ENCODE results near the gene GZMM. TPM values are rescaled to one million over a fixed set of nuclear protein-coding genes. Genes with fewer than 3 reads are reported as not detected.

The GZMM gene
- total and polyA plus RNA-seq, 12 donors = 0.35 to 2.4 (median 1.2) TPM; not detected in 4

DNA sequence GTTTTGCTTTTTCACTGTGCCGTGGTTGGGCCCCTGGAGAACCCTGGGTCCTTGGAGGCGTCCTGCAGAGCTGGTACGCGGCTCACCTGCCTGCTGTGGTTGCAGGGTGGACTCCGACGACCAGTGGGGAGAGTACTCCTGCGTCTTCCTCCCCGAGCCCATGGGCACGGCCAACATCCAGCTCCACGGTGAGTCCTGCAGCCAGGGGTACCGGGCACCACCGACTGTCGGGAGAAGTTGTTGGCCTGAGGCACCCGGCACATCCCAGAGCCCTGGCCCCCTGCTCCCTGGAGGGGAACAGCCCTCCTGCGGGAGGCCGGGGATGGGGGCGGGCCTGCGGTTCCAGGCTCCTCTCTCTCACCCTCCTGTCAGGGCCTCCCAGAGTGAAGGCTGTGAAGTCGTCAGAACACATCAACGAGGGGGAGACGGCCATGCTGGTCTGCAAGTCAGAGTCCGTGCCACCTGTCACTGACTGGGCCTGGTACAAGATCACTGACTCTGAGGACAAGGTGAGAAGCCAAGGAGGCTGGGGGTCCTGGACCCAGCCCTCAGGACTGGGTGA, 36.5 kb downstream of the GZMM start:
- H3K36me3 ChIP-seq (replicated peaks in 1 of 2) = peaks cover 0 to 35% of the 10 kb centered on the region in 2 donors
- no peak for DNase-seq
- H3K27me3 ChIP-seq = no peaks in the 10 kb centered on the region
- no peak for TF ChIP-seq POLR2A (IDR thresholded peaks at IDR 0.05)
- TF ChIP-seq, protein P1, sequence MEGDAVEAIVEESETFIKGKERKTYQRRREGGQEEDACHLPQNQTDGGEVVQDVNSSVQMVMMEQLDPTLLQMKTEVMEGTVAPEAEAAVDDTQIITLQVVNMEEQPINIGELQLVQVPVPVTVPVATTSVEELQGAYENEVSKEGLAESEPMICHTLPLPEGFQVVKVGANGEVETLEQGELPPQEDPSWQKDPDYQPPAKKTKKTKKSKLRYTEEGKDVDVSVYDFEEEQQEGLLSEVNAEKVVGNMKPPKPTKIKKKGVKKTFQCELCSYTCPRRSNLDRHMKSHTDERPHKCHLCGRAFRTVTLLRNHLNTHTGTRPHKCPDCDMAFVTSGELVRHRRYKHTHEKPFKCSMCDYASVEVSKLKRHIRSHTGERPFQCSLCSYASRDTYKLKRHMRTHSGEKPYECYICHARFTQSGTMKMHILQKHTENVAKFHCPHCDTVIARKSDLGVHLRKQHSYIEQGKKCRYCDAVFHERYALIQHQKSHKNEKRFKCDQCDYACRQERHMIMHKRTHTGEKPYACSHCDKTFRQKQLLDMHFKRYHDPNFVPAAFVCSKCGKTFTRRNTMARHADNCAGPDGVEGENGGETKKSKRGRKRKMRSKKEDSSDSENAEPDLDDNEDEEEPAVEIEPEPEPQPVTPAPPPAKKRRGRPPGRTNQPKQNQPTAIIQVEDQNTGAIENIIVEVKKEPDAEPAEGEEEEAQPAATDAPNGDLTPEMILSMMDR (IDR thresholded peaks at IDR 0.05) = no peak
- H3K4me1 ChIP-seq (replicated peaks in 1 of 2) = peaks cover 48 to 56% of the 10 kb centered on the region in 2 donors
- 68 to 88% (median 78%) methylated on average over 4 to 22 of the region's 22 CpGs for WGBS, 4 donors
- intact Hi-C loops (cut with DNase I) = no loop called here
- H3K9me3 ChIP-seq (replicated peaks in 1 of 3) = no peaks in the 10 kb centered on the region
- peak overlapping the region in 1 of 5 donors; percentile 27 for H3K27ac ChIP-seq
- H3K4me3 ChIP-seq = no peak overlapping the region

DNA sequence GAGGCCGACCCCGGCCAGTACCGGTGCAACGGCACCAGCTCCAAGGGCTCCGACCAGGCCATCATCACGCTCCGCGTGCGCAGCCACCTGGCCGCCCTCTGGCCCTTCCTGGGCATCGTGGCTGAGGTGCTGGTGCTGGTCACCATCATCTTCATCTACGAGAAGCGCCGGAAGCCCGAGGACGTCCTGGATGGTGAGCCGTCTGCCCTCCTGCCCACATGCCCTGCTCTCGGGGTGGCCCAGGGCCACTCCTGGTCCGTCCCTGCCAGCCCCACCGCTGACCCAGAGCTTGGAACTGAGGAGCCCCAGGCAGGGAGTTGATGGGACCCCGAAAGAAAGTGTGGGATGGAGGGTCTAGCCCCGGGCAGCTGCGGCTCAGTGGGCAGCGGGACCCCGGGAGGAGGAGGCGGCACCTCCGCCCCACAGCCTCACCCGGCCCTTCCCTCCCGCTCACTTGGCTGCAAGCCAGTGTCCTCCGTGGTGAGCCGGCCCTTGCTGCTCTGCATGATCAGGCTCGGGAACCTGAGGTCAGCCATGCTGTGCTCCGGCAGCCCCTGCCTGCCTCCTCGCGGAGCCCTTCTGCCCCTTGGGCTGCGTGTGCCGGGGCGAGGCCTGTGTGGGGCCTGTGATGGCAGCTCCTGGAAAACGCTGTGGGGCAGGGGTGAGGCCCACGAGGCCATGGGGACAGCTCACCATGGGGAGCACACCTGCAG, 37.7 kb downstream of the GZMM start:
- Histone ChIP-seq H3K4me1 (replicated peaks in 1 of 2) (peaks cover 37 to 48% of the 10 kb centered on the region in 2 donors), H3K27me3 (no peaks in the 10 kb centered on the region), H3K4me3 (no peak overlapping the region), H3K27ac (peak overlapping the region in 3 of 5 donors; percentile 86 to 94 (median 89)), H3K9me3 (replicated peaks in 1 of 3) (no peaks in the 10 kb centered on the region), H3K36me3 (replicated peaks in 1 of 2) (peaks cover 0 to 35% of the 10 kb centered on the region in 2 donors)
- TF ChIP-seq, protein P1 (IDR thresholded peaks at IDR 0.05) = no peak
- TF ChIP-seq POLR2A (IDR thresholded peaks at IDR 0.05) = no peak
- intact Hi-C loops (cut with DNase I) = no loop called here
- WGBS, 4 donors = 71 to 83% (median 74%) methylated on average over 9 to 40 of the region's 40 CpGs
- DNase-seq = peak in 6 of 7 donors; percentile 47 to 78 (median 70)

DNA sequence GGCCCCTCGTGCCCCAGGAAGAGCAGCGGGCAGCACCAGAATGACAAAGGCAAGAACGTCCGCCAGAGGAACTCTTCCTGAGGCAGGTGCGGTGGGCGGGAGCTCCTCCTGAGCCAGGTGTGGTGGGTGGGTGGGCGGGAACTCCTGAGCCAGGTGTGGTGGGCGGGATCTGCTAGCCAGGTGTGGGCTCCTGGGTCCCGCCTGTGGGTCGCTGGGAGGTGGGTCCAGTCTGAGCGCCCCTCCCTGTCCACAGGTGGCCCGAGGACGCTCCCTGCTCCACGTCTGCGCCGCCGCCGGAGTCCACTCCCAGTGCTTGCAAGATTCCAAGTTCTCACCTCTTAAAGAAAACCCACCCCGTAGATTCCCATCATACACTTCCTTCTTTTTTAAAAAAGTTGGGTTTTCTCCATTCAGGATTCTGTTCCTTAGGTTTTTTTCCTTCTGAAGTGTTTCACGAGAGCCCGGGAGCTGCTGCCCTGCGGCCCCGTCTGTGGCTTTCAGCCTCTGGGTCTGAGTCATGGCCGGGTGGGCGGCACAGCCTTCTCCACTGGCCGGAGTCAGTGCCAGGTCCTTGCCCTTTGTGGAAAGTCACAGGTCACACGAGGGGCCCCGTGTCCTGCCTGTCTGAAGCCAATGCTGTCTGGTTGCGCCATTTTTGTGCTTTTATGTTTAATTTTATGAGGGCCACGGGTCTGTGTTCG, 38.8 kb downstream of the GZMM start:
- H3K27me3 ChIP-seq = no peaks in the 10 kb centered on the region
- peaks cover 0 to 35% of the 10 kb centered on the region in 2 donors for H3K36me3 ChIP-seq (replicated peaks in 1 of 2)
- H3K4me3 ChIP-seq = no peak overlapping the region
- peak overlapping the region; percentile 67 to 94 (median 86) for H3K27ac ChIP-seq
- TF ChIP-seq, protein P1 (IDR thresholded peaks at IDR 0.05) = no peak
- TF ChIP-seq POLR2A (IDR thresholded peaks at IDR 0.05) = peak in 1 of 2 donors; percentile 85
- intact Hi-C loops (cut with DNase I) = no loop called here
- H3K9me3 ChIP-seq (replicated peaks in 1 of 3) = no peaks in the 10 kb centered on the region
- DNase-seq = peak; percentile 69 to 98 (median 94)
- WGBS, 4 donors = 59 to 73% (median 71%) methylated on average over 23 to 31 of the region's 31 CpGs
- H3K4me1 ChIP-seq (replicated peaks in 1 of 2) = peaks cover 26 to 37% of the 10 kb centered on the region in 2 donors

Data from adrenal gland (tissue), 12 donors.